GM12801 (cell line): Measurements from ENCODE around the gene MYG1.

Experiments
- CTCF ChIP-seq: IDR thresholded peaks from one replicate; pipeline ENCODE4 v1.5.1; 2011; ENCODE audit warnings: control low read depth; ENCODE audit not compliant: insufficient read length; ENCODE audit errors: extremely low read depth

Gene MYG1

GRCh38 chr12:53332744-53333143 lies 33.2 kb downstream of the MYG1 start:
- TF ChIP-seq CTCF = no peak

- TF ChIP-seq CTCF = no peak
These were observed 33.8 kb downstream of the MYG1 start for GRCh38 chr12:53333289-53333688.

- no peak for TF ChIP-seq CTCF
These were observed 34.4 kb downstream of the MYG1 start for GRCh38 chr12:53333845-53334244.

- no peak for TF ChIP-seq CTCF
These were observed 35.3 kb downstream of the MYG1 start for GRCh38 chr12:53334822-53335221.

GRCh38 chr12:53336181-53336681 lies 36.7 kb downstream of the MYG1 start, which contains the start of gene SP7:
SP7 (minus strand) TSS chr12:53336354; CDS start chr12:53335646, 708 bp downstream.
- TF ChIP-seq CTCF = no peak

GRCh38 chr12:53338017-53338416 lies 38.5 kb downstream of the MYG1 start:
- no peak for TF ChIP-seq CTCF

- no peak for TF ChIP-seq CTCF
These were observed 39.4 kb downstream of the MYG1 start for GRCh38 chr12:53338916-53339315.

GRCh38 chr12:53340398-53340797 lies 40.9 kb downstream of the MYG1 start:
- TF ChIP-seq CTCF = no peak
